VCaP (cell line): Measurements from ENCODE around the gene HELZ.

Experiments used
- H3K27ac ChIP-seq: fragments of 450-650 bp; 2 replicates; pipeline ENCODE4 v1.5.1; 2017
- TF ChIP-seq, protein P1 (sequence below): fragments of 450-650 bp; conservative IDR thresholded peaks from 2 replicates; pipeline ENCODE4 v1.5.1; 2017; ENCODE audit warnings: mild to moderate bottlenecking, moderate library complexity

HELZ gene

DNA sequence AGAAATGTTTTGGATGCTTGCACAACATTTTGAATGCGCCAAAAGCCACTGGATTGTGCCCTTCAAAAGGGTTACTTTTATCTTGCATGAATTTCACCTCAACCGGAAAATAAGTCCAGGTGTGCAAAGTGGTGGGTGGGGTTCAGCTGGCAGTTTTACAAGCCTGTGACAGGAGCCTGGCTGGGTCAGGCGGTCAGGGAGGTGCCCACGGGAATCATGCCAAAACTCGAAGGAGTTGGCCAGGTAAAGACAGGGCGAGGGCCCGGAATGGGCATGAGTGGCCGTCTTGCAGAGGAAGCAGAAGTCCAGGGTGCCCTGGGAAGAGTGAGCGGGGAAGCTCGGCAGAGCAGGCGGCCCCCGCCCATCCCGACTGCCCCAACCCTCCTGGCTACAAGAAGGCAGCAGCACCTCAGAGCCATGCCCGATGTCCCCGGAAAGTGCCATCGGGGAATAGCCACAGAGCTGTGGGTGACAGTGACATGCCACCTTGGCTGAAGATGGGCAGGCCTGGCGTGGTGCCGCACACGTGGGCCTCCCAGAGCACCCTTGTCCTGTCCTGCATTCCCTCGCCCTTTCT is 219.7 kb downstream of the HELZ start:
- H3K27ac ChIP-seq, result no peak overlapping the region
- TF ChIP-seq, protein P1, sequence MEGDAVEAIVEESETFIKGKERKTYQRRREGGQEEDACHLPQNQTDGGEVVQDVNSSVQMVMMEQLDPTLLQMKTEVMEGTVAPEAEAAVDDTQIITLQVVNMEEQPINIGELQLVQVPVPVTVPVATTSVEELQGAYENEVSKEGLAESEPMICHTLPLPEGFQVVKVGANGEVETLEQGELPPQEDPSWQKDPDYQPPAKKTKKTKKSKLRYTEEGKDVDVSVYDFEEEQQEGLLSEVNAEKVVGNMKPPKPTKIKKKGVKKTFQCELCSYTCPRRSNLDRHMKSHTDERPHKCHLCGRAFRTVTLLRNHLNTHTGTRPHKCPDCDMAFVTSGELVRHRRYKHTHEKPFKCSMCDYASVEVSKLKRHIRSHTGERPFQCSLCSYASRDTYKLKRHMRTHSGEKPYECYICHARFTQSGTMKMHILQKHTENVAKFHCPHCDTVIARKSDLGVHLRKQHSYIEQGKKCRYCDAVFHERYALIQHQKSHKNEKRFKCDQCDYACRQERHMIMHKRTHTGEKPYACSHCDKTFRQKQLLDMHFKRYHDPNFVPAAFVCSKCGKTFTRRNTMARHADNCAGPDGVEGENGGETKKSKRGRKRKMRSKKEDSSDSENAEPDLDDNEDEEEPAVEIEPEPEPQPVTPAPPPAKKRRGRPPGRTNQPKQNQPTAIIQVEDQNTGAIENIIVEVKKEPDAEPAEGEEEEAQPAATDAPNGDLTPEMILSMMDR, result no peak

DNA sequence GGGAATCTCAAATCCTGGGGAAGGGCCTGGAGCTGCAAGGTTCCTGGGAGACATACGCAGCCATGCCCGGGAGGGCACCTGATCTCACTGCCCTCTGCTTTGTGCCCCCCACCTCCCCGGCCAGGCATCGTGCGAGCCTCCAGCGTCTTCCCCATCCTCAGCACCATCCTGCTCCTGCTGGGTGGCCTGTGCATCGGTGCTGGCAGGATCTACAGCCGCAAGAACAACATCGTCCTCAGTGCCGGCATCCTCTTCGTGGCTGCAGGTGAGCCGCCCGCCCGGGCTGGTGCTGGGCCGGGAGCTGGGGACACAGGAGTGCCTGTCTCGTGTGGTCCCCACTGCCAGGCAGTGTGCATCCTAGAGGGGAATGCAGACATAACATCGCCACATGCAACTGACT is 220.3 kb downstream of the HELZ start:
- no peak overlapping the region for H3K27ac ChIP-seq
- TF ChIP-seq, protein P1, result no peak

DNA sequence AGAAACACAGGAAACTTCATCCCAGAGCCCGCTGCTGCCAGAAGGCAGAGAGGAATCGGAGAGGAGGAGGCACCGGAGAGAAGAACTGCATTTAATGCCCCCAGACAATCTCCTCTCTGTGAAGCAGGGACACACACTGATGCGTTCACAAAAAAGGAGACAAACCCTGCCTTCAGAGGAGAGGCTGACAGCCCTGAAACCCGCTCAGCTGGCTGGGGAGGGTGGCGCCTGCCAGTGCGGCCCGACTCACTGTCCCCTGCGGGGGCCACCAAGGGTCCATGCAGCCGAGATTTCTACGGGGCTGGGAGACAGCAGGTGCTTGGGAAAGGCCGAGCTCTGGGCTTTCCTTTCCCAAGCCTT is 222.6 kb downstream of the HELZ start:
- no peak overlapping the region for H3K27ac ChIP-seq
- TF ChIP-seq, protein P1, result no peak

DNA sequence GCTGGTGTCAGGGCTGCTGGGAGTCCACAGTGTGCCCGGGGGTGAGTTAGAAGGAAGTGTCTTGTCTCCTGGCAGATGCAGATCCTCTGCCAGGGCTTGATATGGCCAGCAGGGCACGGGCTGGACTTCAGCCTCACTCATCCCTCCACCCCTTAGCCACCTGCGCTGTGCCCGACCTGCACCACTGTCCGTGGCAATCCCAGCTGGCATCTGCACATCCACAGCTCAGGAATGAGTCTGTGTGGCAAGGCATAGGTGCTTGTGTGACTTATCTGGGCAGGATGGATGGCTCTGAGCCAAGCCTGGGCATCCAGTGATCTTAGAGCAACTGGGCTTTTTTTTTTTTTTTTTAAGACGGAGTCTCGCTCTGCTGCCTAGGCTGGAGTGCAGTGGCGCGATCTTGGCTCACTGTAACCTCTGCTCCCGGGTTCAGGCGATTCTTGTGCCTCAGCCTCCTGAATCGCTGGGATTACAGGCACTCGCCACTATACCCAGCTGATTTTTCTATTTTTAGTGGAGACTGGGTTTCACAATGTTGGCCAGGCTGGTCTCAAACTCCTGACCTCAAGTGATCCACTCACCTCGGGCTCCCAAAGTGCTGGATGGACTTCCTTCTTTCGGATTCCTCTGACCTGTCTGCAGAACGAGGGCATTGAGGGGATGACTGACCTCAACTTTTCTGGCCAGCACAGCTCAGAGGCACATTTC is 223.1 kb downstream of the HELZ start:
- TF ChIP-seq, protein P1, result no peak
- no peak overlapping the region for H3K27ac ChIP-seq

DNA sequence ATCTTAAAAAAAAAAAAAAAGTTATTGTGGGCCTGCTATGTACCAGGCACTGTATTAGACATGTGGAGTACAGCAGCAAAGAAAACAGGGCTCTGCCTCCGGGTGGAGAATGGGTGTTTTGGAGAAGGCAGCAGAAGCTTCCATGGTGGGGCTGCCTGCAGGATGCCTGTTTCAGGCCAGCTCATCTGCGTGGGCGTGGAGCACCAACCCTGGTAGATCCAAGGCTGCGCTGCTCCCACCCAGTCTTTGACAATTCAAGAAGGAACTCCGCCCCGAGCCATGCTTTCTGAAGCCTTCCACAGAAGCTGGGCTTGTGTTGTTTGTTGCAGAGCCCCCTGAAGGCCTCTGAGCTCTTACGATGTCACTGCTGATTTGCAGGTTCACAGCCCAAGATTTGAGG is 223.8 kb downstream of the HELZ start:
- TF ChIP-seq, protein P1, result no peak

More for the DNA sequence above, 223.8 kb downstream of the HELZ start:
- no peak overlapping the region for H3K27ac ChIP-seq
